Sigmoid colon (tissue), 7 donors: ENCODE data around the gene PPT2. TPM values are rescaled to one million over a fixed set of nuclear protein-coding genes. Genes with fewer than 3 reads are reported as not detected.
A peak's percentile ranks its signal among the peaks of the same experiment; 100 is the strongest.
"Not testable (repeated sequence)": the region's sequence is repeated elsewhere in the genome, so short reads cannot be mapped to it uniquely, and the experiment has no call there.

Source experiments
- DNase-seq: peaks from one replicate; pipeline ENCODE4 v3.0.0-alpha.2; 2019
- H3K27ac ChIP-seq, 4 donors: fragments of 200-600 bp; sonication (generic); one replicate each; pipeline ENCODE4 v1.5.1; 2016 to 2019; ENCODE audit warnings: mild to moderate bottlenecking in 1 of 4
- H3K27me3 ChIP-seq, 3 donors: fragments of 200-600 bp; sonication (generic); one replicate each; pipeline ENCODE4 v1.5.1; 2019; ENCODE audit warnings: mild to moderate bottlenecking in 1 of 3
- H3K36me3 ChIP-seq, 4 donors: fragments of 200-600 bp; sonication (generic); one replicate each; pipeline ENCODE4 v1.5.1; 2016 to 2019
- H3K4me1 ChIP-seq, 4 donors: fragments of 200-600 bp; sonication (generic); one replicate each; pipeline ENCODE4 v1.5.1; 2017 to 2019
- H3K4me3 ChIP-seq, 4 donors: fragments of 200-600 bp; sonication (generic); one replicate each; pipeline ENCODE4 v1.5.1; 2017 to 2019; ENCODE audit warnings: mild to moderate bottlenecking in 2 of 4, moderate library complexity in 1 of 4
- H3K9me3 ChIP-seq, 4 donors: fragments of 200-600 bp in 3 of 4; sonication (generic) in 3 of 4; one replicate each; pipeline versions ENCODE4 v1.5.1 to v1.6.1; 2013 to 2019
- EP300 ChIP-seq, 4 donors: sonication (generic); formaldehyde crosslinking; IDR thresholded peaks; one replicate each; pipeline ENCODE4 v1.6.1; 2017; ENCODE audit warnings: antibody characterized with exemption in 4 of 4
- POLR2A ChIP-seq, 2 donors: fragments of 450-650 bp; IDR thresholded peaks; one replicate each; pipeline ENCODE4 v1.6.1; 2016; ENCODE audit warnings: antibody characterized with exemption in 2 of 2, mild to moderate bottlenecking in 2 of 2, moderate library complexity in 2 of 2
- POLR2AphosphoS5 ChIP-seq, 4 donors: sonication (generic); formaldehyde crosslinking; IDR thresholded peaks; one replicate each; pipeline ENCODE4 v1.6.1; 2017; ENCODE audit warnings: antibody characterized with exemption in 4 of 4
- WGBS, 2 donors: extraction: QIAGEN DNeasy Blood & Tissue Kit; methylation state at CpG; one replicate each; pipeline ENCODE4 v1.1.7; 2013; 5-methylcytosine and 5-hydroxymethylcytosine counted together
- intact Hi-C: fragments of 100-400 bp; cut with DNase I; formaldehyde crosslinking; loops from one replicate; pipeline ENCODE4 v1.15.1; 2023
- polyA plus RNA-seq, 3 donors: library from polyadenylated mRNA; stranded (reverse); fragments of 200-250 nt; gene quantifications; one replicate each; pipeline ENCODE4 v1.2.3, GENCODE V29; 2013
- total RNA-seq, 4 donors: library from RNA; depleted of rRNA; stranded (reverse); fragments of >200 nt; gene quantifications; one replicate each; pipeline ENCODE4 v1.1.0, GENCODE V29; 2016
- TF ChIP-seq, protein P1 (sequence below), 4 experiments: fragments of 450-650 bp in 3 of 4; fragments of 200-600 bp in 1 of 4; IDR thresholded peaks; one replicate each; pipeline ENCODE4 v1.5.1; 2016 to 2019; ENCODE audit warnings: antibody characterized with exemption in 4 of 4, mild to moderate bottlenecking in 3 of 4, moderate library complexity in 2 of 4
- donor health status: healthy with polysubstance abuse.
- donor health status: Bipolar disorder and iron deficiency.
- donor health status: healthy.

PPT2 gene
- total and polyA plus RNA-seq, 7 donors, result 3.0 to 126 (median 15.5) TPM

DNA sequence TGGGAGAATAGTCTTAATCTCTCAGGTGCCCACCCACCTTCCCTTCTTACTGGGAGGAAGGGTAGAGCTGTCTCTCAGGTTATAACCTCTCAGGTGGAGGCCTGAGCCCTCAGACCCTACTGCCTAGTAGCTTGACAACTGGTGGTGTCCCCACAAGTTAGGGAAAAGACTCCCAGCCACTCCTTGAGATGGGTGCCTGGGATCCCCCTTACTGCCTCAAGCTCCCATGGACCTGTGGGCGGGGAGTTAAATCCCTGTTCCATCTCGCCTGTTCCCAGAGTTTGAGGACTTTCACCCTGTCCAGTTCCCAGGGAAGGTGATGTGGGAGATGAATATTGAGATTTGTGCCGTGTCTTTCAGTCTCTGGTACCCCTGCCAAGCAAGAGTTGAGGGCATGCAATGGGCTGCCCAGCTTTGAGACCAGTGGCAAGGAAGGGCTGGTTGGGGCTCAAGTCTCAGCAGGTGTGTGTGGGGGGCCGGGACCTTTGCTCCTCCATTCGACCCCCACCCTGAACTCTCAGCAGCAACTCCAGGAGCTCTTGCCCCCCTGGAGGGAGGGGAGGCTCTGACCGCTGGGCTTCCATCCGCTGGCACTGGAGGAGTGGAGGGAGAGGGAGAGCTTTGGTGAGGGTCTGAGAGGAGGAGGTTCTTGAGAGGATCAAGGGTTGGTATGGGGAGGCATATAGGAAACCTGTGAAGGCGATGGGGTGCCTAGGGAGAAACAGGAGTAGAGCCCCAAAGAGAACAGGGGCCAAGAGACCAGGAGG is 37.2 kb downstream of the PPT2 start:
- no peaks in the 10 kb centered on the region for H3K27me3 ChIP-seq
- peak overlapping the region; percentile 76 to 98 (median 92) for H3K4me3 ChIP-seq
- DNase-seq, result no peak
- peaks cover 0 to 59% (median 55%) of the 10 kb centered on the region in 4 donors for H3K4me1 ChIP-seq
- H3K27ac ChIP-seq, result peak overlapping the region; percentile 93 to 100 (median 96)
- TF ChIP-seq POLR2A (IDR thresholded peaks at IDR 0.05) (no peak), EP300 (IDR thresholded peaks at IDR 0.05) (no peak), POLR2AphosphoS5 (IDR thresholded peaks at IDR 0.05) (no peak)
- TF ChIP-seq, protein P1, sequence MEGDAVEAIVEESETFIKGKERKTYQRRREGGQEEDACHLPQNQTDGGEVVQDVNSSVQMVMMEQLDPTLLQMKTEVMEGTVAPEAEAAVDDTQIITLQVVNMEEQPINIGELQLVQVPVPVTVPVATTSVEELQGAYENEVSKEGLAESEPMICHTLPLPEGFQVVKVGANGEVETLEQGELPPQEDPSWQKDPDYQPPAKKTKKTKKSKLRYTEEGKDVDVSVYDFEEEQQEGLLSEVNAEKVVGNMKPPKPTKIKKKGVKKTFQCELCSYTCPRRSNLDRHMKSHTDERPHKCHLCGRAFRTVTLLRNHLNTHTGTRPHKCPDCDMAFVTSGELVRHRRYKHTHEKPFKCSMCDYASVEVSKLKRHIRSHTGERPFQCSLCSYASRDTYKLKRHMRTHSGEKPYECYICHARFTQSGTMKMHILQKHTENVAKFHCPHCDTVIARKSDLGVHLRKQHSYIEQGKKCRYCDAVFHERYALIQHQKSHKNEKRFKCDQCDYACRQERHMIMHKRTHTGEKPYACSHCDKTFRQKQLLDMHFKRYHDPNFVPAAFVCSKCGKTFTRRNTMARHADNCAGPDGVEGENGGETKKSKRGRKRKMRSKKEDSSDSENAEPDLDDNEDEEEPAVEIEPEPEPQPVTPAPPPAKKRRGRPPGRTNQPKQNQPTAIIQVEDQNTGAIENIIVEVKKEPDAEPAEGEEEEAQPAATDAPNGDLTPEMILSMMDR (IDR thresholded peaks at IDR 0.05), result no peak
- intact Hi-C loops, result loop anchor here (10.0 kb wide), 3 partner anchors 216 to 1224 kb away; partner anchors contain the start of genes CUTA, DXO, HSD17B8 and PHF1
- H3K9me3 ChIP-seq, result no peaks in the 10 kb centered on the region
- H3K36me3 ChIP-seq, result peaks cover 0 to 21% (median 13%) of the 10 kb centered on the region in 4 donors
- WGBS, 2 donors, result 73 to 80% methylated on average over 8 of the region's 8 CpGs

DNA sequence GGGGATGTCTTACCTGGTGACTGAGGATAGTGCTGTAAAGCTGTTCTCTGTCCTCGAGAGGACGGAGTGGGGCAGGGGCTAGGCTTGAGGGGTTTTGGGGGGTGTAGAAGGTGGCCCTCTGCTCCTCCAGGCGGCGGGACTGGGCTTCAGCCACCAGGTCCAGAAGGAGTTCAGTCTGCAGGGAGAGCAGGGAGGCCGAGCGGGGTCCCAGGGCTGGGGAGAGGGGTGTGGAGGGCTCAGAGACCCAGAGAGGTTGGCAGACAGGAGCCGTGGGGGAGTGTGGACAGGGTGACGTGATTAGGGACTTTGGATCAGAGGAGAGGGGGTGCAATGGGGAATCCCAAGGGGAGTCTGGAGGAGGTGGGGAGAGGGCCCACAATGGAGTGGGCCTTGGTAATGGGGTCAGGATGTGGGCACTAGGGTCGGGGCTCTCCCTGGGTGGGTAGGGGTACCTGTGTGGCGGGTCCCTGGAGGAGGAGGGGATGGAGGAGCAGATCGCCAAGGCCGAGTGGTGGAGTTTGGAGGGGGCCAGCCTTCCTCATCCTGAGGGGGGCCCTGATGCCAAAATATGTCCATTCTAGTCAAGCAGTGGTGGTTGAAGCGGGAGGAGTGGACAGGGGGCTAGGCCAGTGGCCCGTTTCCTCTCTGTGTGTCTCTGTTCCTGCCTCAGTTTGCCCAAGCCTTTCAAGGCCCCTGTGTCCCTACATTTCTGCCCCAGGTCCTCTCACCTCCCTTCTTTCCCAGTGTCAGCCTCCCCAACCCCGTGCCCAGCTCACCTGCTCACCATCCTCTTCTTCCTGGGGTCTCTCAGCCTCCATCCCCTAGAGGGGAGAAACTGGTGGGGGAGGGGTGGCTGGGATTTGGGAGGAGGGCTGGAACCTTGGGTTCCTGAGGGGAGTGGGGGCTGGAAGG is 38.0 kb downstream of the PPT2 start:
- intact Hi-C loops, result loop anchor here (10.0 kb wide), 3 partner anchors 217 to 1223 kb away; partner anchors contain the start of genes CUTA, DXO, HSD17B8 and PHF1
- Histone ChIP-seq H3K9me3 (no peaks in the 10 kb centered on the region), H3K4me3 (peak overlapping the region in 3 of 4 donors; percentile 22 to 98 (median 92)), H3K27ac (peak overlapping the region; percentile 93 to 100 (median 96)), H3K27me3 (no peaks in the 10 kb centered on the region), H3K4me1 (peaks cover 0 to 55% (median 52%) of the 10 kb centered on the region in 4 donors), H3K36me3 (peaks cover 0 to 12% (median 6%) of the 10 kb centered on the region in 4 donors)
- 52 to 72% methylated on average over 15 of the region's 15 CpGs for WGBS, 2 donors
- TF ChIP-seq POLR2AphosphoS5 (IDR thresholded peaks at IDR 0.05) (no peak), EP300 (IDR thresholded peaks at IDR 0.05) (no peak), POLR2A (IDR thresholded peaks at IDR 0.05) (no peak)
- TF ChIP-seq, protein P1 (IDR thresholded peaks at IDR 0.05), result no peak
- no peak for DNase-seq

DNA sequence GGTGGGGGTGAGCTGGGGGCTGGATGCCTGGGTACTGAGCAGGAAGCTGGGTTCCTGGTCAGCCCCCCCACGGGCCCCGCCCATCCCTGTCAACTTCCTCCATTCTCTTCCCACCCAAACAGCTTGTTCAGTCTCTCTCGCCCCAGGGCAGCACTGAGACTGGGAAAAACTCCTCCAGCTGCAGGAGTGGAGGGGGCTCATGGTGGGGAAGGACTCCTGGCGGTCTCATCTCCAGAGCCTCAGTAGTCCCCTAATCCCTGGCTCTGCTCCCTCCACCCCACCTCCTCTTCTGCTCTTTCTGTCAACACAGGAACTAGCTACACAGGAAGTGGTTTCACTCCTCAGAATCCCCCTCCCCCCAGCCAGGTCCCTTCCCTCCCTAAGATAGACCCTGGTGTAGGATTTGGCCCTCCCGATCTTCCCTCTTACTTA is 38.7 kb downstream of the PPT2 start, which contains the start of gene GPSM3:
Gene GPSM3, minus strand, starts transcription at position 36 of the 432 bp plus-strand sequence. CDS start 130 bp downstream, outside the sequence.
- no peaks in the 10 kb centered on the region for H3K9me3 ChIP-seq
- peak within 1 kb of the TSS in 3 of 4 donors; percentile 22 to 98 (median 92) for H3K4me3 ChIP-seq
- H3K4me1 ChIP-seq, result peaks cover 0 to 53% (median 51%) of the 10 kb centered on the region in 4 donors
- peak; percentile 79 for DNase-seq
- H3K27ac ChIP-seq, result peak within 1 kb of the TSS; percentile 93 to 100 (median 96)
- no peaks in the 10 kb centered on the region for H3K27me3 ChIP-seq
- TF ChIP-seq POLR2AphosphoS5 (IDR thresholded peaks at IDR 0.05) (peak in 1 of 4 donors; percentile 6), POLR2A (IDR thresholded peaks at IDR 0.05) (peak in 1 of 2 donors; percentile 29), EP300 (IDR thresholded peaks at IDR 0.05) (no peak)
- TF ChIP-seq, protein P1 (IDR thresholded peaks at IDR 0.05), result no peak
- intact Hi-C loops, result loop anchor here (10.0 kb wide), 3 partner anchors 218 to 1222 kb away; partner anchors contain the start of genes CUTA, DXO, HSD17B8 and PHF1
- peaks cover 0 to 5% (median 2%) of the 10 kb centered on the region in 4 donors for H3K36me3 ChIP-seq
- 7 to 21% methylated on average over 5 of the region's 5 CpGs for WGBS, 2 donors

DNA sequence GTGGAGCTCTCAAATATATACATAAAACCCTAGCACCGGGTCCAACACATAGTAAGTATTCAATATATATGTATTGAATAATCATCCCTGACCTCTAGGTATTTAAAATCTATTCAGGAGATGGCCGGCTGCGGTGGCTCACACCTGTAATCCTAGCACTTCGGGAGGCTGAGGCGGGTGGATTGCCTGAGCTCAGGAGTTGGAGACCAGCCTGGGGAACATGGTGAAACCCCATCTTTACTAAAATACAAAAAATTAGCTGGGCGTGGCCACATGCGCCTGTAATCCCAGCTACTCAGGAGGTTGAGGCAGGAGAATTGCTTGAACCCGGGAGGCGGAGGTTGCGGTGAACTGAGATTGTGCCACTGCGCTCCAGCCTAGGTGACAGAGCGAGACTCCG is 39.2 kb downstream of the PPT2 start:
- not testable (repeated sequence) for DNase-seq, H3K27me3 ChIP-seq, H3K36me3 ChIP-seq, H3K9me3 ChIP-seq
- peaks cover 0 to 48% (median 46%) of the 10 kb centered on the region in 4 donors for H3K4me1 ChIP-seq
- WGBS, 2 donors, result 69 to 85% methylated on average over 13 of the region's 13 CpGs
- intact Hi-C loops, result loop anchor here (10.0 kb wide), 3 partner anchors 218 to 1222 kb away; partner anchors contain the start of genes CUTA, DXO, HSD17B8 and PHF1
- peak overlapping the region in 1 of 4 donors; percentile 92 for H3K4me3 ChIP-seq
- peak overlapping the region; percentile 93 to 100 (median 96) for H3K27ac ChIP-seq
